Stimulated activated CD4-positive, alpha-beta T cell treated with anti-CD3 and anti-CD28 coated beads, Interleukin-1b, Interleukin-23, amount 100 ng/mL, for 4 hours (primary cell): ENCODE data around the gene DPP8.

Experiments used
- DNase-seq, 2 donors: peaks; one replicate each; pipeline ENCODE4 v3.0.0-alpha.2; 2020; ENCODE audit warnings: low read depth in 2 of 2

DPP8 gene

GRCh38 chr15:65424683-65425082, 92.8 kb downstream of the DPP8 start:
- DNase-seq = no peak

- DNase-seq = no peak
Measured at GRCh38 chr15:65423976-65424679, 93.4 kb downstream of the DPP8 start.

- DNase-seq = no peak
Measured at GRCh38 chr15:65423150-65423975, 94.1 kb downstream of the DPP8 start.

- no peak for DNase-seq
Measured at GRCh38 chr15:65421360-65422215, 95.9 kb downstream of the DPP8 start.

DNA sequence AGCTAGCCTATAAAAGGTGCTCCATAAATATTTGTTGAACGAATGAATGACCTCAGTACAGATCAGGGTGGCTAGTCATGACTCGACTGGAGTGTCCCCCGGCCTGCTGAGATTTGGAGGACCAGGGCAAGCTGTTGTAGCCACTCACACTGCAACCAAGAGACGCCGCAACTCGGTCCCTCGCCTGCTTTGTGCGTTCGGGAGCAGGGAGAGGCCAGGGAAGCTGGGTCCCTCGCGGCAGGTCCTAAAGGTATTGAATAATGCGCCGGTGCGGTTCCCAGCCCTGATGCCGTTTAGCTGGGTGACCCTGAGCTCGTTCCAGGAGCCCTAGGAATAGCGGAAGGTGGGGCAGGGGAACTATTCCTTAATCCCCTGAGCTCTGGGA, 96.5 kb downstream of the DPP8 start:
- no peak for DNase-seq

- DNase-seq = no peak
Measured at GRCh38 chr15:65418596-65418995, 98.9 kb downstream of the DPP8 start.

DNA sequence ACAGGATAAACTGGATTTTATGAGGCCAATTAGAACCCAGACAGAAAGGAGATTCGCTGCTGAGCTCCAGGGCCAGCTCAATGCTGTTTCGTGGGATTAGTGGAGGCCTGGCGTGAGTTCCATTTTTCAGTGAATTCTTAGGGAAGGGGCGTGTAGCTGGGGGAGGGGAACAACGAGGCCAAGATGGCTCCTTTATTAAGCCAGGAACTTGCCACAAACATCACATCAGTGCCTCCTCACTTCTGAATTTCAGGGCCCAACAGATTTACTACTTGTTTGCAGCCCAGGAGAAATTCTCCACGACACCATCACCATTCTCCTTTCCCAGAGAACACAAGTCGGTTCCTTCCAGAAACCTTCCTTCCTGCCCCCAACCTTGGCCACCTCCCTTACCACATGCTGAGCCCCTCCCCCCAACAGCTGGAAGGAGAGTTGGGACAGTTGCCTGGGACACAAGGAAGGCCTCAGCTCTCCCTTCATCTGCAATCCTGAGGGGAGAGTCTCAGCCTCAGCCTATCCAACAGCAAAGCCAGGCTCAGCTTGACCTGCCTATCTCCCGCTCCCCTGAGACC, 100.6 kb downstream of the DPP8 start:
- DNase-seq = no peak

DNA sequence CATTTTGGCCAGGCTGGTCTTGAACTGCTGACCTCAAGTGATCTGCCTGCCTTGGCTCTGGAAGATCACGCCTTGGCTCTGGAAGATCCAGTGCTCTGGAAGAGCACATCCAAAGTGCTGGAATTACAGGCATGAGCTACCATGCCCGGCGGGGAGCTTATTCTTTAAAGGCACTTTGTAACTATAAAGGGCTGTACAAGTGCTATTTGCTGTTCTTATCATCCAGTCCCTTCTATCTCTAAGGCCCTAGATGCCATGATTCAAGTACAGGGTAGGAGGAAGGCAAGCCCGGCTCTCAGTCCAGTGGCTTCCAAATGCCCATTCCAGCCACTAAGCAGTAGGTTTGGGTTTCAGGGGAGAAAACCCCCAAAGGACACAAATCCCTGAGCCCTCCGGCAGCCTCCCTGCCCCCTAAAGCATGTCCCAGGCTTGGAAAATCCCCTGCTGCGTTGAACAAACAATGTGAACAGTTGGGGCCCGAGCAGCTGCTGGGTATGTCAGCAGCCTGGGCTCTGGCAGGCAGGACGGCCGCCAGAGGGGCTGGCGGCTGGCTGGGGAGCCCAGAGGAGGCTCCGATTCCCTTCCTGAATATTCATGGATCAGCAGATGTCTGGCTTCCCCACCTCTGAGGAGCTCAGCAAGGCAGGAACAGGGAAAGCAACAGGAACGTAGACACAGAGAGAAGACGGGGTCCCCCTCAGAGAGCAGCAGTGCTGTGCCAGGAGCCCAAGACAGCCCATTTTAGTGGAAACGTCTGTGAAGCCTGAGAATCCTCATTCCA, 102.5 kb downstream of the DPP8 start:
- no peak for DNase-seq

DNA sequence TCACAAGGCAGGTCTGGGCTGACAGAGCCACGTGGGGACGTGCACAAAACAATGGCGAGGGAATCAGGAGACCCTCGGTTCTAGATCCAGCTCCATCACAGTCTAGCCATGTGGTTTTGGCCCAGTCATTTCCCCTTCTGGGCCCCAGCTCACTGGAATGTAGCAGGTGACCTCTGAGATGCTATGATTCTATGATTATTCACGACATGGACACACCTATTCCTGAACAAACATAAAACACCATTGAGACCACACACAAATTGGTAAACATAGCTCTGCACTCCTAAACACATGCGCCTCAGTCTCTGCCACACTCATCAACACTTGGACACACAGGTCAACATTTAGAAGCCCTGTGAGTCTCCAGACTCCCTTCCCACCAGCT, 103.7 kb downstream of the DPP8 start:
- no peak for DNase-seq

GRCh38 chr15:65413051-65413759, 104.3 kb downstream of the DPP8 start:
- no peak for DNase-seq

DNA sequence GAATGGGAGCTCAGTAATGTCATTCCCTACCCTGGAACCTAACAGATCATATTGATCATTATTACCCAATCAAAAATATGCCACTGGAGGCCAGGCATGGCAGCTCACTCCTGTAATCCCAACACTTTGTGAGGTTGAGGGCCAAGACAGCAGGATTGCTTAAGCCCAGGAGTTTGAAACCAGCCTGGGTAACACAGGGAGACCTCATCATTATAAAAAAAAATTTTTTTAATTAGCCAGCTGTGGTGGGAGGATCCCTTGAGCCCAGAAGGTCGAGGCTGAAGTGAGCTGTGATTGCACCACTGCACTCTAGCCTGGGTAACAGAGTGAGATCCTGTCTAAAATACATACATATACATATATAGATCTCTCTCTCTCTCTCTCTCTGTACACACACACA, 104.9 kb downstream of the DPP8 start:
- no peak for DNase-seq

GRCh38 chr15:65411465-65412071, 105.9 kb downstream of the DPP8 start:
- no peak for DNase-seq

- DNase-seq = no peak
Measured at GRCh38 chr15:65410972-65411371, 106.5 kb downstream of the DPP8 start.

- DNase-seq = no peak
Measured at GRCh38 chr15:65410036-65410435, 107.5 kb downstream of the DPP8 start.

DNA sequence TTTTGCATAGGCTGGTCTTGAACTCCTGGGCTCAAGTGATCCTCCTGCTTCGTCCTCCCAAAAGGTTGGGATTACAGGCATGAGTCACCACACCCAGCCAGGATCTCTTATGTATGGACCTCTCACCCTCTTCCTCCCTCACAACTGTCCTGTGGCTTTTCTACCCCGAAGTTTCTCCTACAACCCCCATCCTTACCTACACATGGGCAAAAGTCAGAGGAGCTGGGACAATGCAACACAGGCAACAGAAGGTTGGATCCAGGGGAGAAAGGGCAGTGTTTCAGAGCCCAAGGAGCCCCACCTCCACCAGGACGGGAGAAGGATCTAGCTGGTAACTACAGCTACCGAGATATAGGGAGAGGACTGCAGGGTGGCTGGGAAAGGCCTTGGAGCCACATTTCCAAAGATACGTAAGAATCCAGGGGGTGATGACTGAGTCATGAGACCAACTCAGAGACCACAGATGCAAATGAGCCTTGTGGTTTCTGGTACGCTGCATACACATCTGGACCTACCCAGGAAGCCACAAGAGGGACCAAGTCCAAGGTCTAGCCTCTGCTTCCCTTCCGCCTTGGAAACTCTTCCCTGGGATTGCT, 108.4 kb downstream of the DPP8 start:
- no peak for DNase-seq

GRCh38 chr15:65408324-65409035, 109.0 kb downstream of the DPP8 start:
- DNase-seq = no peak

DNA sequence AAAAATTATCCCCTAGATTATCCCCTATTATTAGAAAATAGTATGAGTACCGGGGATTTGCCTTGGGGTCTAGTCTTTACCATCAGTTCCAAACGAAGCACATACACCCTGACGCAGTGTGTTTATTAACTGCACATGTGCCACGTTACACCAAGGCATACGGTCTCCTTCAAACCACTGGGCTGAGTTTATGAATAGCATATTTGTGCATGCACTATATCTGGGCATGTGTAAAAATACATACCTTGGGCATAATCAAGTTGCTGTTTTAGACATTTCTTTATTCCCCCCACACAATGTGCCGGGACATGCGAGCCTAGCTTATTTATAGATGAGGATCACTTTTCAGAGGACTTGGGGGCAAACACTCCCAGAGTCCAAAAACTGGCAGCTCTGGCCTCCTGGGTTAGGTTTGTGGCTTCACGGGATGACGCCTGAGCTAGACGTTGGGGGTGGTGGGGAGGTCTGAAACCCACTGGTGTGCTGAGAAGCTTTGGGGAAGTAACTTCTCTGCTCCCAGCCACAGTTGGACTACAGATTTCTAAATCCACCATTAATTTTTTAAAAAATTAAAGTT, 111.0 kb downstream of the DPP8 start:
- DNase-seq = no peak

- DNase-seq = no peak
Measured at GRCh38 chr15:65405791-65406423, 111.6 kb downstream of the DPP8 start.
